Astrocyte of the cerebellum (primary cell): ENCODE measurements around the gene WWC2.

ENCODE experiments used
- DNase-seq: peaks from one replicate; pipeline ENCODE4 v3.0.0-alpha.2; 2011; ENCODE audit warnings: low read depth
- H3K4me3 ChIP-seq: 2 replicates; pipeline ENCODE4 v1.5.1; 2011; ENCODE audit warnings: mild to moderate bottlenecking, low read depth, low read length, moderate library complexity
- in situ Hi-C: cut with HindIII; loops from 2 replicates; pipeline ENCODE4 v1.10.0; 2017; ENCODE audit warnings: low sequenced_read_pairs
- TF ChIP-seq, protein P1 (sequence below): IDR thresholded peaks from 2 replicates; pipeline ENCODE4 v1.5.1; 2012; ENCODE audit warnings: low read length, low read depth, moderate library complexity, mild to moderate bottlenecking; ENCODE audit errors: missing control alignments

The WWC2 gene

DNA sequence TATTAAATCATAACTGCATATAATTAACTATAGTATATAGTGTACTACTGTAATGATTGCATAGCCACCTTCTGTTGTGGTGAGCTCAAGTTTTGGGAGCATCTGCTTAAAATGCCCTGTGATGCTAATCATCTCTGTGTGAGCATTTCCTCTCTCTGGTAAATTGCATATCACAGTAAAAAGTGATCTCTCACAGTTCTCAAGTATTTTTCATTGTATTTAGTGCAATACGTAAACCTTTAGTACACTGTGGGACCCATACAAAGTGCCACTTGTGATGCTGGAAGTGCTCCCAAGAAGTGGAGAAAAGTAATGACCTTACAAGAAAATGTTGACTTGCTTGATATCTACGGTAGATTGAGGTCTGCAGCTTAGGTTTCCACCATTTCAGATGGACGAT lies 82.0 kb downstream of the WWC2 start:
- no peak overlapping the region for H3K4me3 ChIP-seq
- DNase-seq: no peak
- in situ Hi-C loops: no loop called here
- TF ChIP-seq, protein P1, sequence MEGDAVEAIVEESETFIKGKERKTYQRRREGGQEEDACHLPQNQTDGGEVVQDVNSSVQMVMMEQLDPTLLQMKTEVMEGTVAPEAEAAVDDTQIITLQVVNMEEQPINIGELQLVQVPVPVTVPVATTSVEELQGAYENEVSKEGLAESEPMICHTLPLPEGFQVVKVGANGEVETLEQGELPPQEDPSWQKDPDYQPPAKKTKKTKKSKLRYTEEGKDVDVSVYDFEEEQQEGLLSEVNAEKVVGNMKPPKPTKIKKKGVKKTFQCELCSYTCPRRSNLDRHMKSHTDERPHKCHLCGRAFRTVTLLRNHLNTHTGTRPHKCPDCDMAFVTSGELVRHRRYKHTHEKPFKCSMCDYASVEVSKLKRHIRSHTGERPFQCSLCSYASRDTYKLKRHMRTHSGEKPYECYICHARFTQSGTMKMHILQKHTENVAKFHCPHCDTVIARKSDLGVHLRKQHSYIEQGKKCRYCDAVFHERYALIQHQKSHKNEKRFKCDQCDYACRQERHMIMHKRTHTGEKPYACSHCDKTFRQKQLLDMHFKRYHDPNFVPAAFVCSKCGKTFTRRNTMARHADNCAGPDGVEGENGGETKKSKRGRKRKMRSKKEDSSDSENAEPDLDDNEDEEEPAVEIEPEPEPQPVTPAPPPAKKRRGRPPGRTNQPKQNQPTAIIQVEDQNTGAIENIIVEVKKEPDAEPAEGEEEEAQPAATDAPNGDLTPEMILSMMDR: no peak

DNA sequence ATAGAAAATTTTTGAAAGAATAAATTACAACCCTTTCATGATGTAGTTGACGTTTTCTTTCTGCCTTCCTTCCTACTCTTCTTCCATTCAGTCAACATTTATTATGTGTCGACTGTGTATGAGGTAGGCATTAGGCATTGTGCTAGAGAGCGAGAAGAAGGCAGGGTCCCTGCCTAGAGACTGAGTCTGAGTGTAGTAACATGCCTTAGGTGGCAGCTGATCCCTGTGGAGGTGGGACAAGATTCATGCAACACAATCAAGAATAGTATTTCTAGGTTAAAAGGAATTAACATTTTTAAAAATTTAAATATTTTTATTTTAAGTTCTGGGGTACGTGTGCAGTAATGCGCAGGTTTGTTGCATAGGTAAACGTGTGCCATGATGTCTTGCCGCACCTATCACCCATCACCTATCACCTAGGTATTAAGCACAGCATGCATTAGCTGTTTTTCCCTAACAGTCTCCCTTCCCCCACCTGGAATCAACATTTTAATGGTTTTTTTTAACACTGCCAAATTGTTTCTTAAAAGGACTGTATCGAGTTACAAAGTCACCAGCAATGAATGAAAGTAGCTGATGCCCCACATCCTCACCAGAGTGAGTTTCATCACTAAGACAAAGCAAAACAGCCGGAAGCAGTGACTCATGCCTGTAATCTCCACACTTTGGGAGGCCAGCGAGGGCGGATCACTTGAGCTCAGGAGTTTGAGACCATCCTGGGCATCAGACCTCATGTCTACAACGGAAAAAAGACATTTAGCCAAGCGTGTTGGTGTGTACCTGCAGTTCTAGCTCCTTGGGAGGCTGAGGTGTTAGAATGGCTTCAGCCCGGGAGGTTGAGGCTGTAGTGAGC lies 84.0 kb downstream of the WWC2 start:
- in situ Hi-C loops: no loop called here
- DNase-seq: peak; percentile 72
- H3K4me3 ChIP-seq: no peak overlapping the region
- TF ChIP-seq, protein P1: no peak

DNA sequence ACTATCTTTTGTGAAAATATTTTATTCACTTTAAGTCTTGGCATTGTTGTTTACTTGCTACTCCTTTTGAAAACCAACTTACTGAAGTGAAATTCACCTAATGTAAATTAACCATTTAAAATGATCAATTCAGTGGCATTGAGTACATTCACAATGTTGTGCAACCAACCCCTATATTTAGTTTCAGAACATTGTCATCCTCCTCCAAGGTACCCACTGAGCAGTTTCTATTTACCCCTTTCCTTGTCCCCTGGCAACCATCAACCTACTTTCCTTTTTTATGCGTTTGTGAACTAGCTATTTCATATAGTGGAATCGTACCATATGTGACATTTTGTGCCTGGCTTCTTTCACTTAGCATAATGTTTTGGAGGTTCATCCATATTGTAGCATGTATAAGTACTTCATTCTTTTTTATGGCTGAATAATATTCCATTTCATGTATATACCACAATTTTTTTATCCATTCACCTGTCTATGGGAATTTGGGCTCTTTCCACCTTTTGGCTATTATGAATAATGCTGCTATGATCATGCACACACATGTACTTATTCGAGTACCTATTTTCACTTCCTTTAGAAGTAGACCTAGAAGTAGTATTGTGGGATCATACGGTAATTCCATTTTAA lies 85.0 kb downstream of the WWC2 start:
- DNase-seq: no peak
- in situ Hi-C loops: no loop called here
- H3K4me3 ChIP-seq: no peak overlapping the region
- TF ChIP-seq, protein P1: no peak

DNA sequence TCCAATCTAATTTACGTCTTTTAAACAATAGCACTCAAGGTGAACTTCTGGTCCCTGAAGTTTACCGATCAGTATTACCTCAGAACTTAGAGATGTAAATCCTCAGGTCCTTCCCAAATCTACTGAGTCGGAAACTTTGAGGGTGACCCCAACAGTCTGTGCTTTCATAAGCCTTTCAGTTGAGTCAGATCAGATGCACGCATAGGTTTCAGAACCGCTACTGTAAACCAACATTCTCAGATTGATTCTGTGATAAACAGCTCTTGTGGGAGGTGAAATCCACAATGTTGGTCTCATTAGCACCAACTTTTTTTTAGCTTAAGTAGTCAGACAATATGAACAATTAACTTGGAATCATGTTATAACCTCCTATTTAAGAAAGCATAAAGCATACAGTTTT lies 86.0 kb downstream of the WWC2 start:
- TF ChIP-seq, protein P1: no peak
- H3K4me3 ChIP-seq: no peak overlapping the region
- in situ Hi-C loops: no loop called here
- no peak for DNase-seq

DNA sequence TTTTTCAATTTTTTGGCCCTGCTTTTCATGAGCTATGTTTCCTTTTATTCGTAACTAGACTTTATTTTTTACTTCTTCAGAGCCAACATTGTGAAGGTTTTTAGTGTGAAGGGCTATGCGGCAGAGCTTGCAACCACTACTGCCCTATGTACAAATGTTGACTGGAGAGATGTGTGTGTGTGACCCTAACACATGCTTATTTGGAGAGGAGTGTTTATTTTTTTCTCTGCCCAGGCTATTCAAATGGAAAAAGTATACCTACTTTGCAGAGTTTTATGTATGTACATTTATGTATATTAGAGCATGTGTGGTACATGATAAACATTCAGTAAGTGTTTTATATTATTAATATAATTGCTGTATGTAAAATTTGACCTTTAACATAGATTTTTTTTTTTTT lies 86.5 kb downstream of the WWC2 start:
- TF ChIP-seq, protein P1: no peak
- H3K4me3 ChIP-seq: no peak overlapping the region
- DNase-seq: no peak
- in situ Hi-C loops: no loop called here

DNA sequence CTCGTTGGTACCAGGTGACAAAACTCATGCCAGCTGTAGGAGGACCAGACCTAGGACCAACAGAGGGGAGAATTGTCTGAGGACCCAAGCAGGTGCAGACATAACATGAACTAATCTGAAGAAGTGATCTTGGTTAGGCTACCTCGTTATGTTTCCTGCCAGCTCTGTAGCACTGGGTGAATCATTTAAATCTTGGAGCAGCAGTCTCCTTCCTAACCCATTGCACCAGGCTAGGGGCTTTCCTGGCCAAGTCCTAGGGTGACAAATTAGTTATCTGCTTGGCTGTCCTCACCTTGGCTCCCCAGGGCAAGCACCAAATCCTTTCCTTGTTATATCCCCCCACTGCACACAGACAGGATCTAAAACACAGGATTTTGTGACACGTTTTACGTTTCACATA lies 87.8 kb downstream of the WWC2 start:
- DNase-seq: no peak
- H3K4me3 ChIP-seq: no peak overlapping the region
- TF ChIP-seq, protein P1: no peak
- in situ Hi-C loops: no loop called here
